Hepatocyte (in vitro differentiated cells): Measurements from ENCODE around the gene LTF. TPM values are rescaled to one million over a fixed set of nuclear protein-coding genes. Genes with fewer than 3 reads are reported as not detected.

Experiments
- DNase-seq: peaks from one replicate; pipeline ENCODE4 v3.0.0-alpha.2; 2016; ENCODE audit warnings: low spot score
- H2AFZ ChIP-seq: fragments of 200-600 bp; sonication (generic); 2 replicates; pipeline ENCODE4 v1.6.0; 2016; ENCODE audit warnings: antibody characterized with exemption, mild to moderate bottlenecking
- H3K27ac ChIP-seq: fragments of 200-600 bp; sonication (generic); 2 replicates; pipeline ENCODE4 v1.5.1; 2016; ENCODE audit warnings: mild to moderate bottlenecking
- H3K27me3 ChIP-seq: fragments of 200-600 bp; sonication (generic); 2 replicates; pipeline ENCODE4 v1.6.1; 2016
- H3K36me3 ChIP-seq: fragments of 200-600 bp; sonication (generic); replicated peaks from 2 replicates; pipeline ENCODE4 v1.5.1; 2016; ENCODE audit warnings: low read depth; ENCODE audit not compliant: insufficient read depth
- H3K4me1 ChIP-seq: fragments of 200-600 bp; sonication (generic); 2 replicates; pipeline ENCODE4 v1.5.1; 2016; ENCODE audit warnings: mild to moderate bottlenecking, moderate library complexity; ENCODE audit not compliant: insufficient read depth
- H3K4me2 ChIP-seq: fragments of 200-600 bp; sonication (generic); 2 replicates; pipeline ENCODE4 v1.6.0; 2016
- H3K4me3 ChIP-seq: fragments of 200-600 bp; sonication (generic); 2 replicates; pipeline ENCODE4 v1.5.1; 2016; ENCODE audit warnings: mild to moderate bottlenecking
- H3K79me2 ChIP-seq: fragments of 200-600 bp; sonication (generic); 2 replicates; pipeline ENCODE4 v1.6.0; 2017; ENCODE audit warnings: mild to moderate bottlenecking
- H3K9me2 ChIP-seq: fragments of 200-600 bp; sonication (generic); replicated peaks from 2 replicates; pipeline ENCODE4 v1.6.0; 2017; ENCODE audit warnings: mild to moderate bottlenecking; ENCODE audit not compliant: insufficient read depth
- H3K9me3 ChIP-seq: fragments of 200-600 bp; sonication (generic); 2 replicates; pipeline ENCODE4 v1.5.1; 2016; ENCODE audit warnings: low read depth, mild to moderate bottlenecking
- H4K20me1 ChIP-seq: fragments of 200-600 bp; sonication (generic); 2 replicates; pipeline ENCODE4 v1.6.0; 2016; ENCODE audit warnings: mild to moderate bottlenecking; ENCODE audit not compliant: insufficient read depth, poor library complexity, severe bottlenecking
- EZH2 ChIP-seq: fragments of 200-600 bp; sonication (generic); IDR thresholded peaks from 2 replicates; pipeline ENCODE4 v1.6.1; 2016; ENCODE audit warnings: antibody characterized with exemption, mild to moderate bottlenecking, borderline replicate concordance
- EZH2phosphoT487 ChIP-seq: fragments of 200-600 bp; sonication (generic); IDR thresholded peaks from one replicate; pipeline ENCODE4 v1.6.1; 2018; ENCODE audit warnings: antibody characterized with exemption, mild to moderate bottlenecking, low read depth, moderate library complexity; ENCODE audit not compliant: unreplicated experiment, severe bottlenecking
- WGBS: methylation state at CpG from one replicate; pipeline ENCODE4 v1.1.6; 2016; ENCODE audit warnings: low lambda C conversion rate; ENCODE audit errors: missing lambda C conversion rate; 5-methylcytosine and 5-hydroxymethylcytosine counted together
- polyA plus RNA-seq: library from polyadenylated mRNA; unstranded; fragments of >200 nt; fragmentation: Nextera tagmentation; extraction: Ambion mirVana; gene quantifications from 2 replicates; pipeline ENCODE4 v1.2.1, GENCODE V29; 2016
- total RNA-seq: library from RNA; depleted of rRNA; stranded (reverse); fragments of >200 nt; gene quantifications from 2 replicates; pipeline ENCODE4 v1.2.3, GENCODE V29; 2014
- TF ChIP-seq, protein P1 (sequence below): fragments of 200-600 bp; sonication (generic); IDR thresholded peaks from 2 replicates; pipeline ENCODE4 v1.5.1; 2016; ENCODE audit warnings: antibody characterized with exemption, mild to moderate bottlenecking; ENCODE audit not compliant: poor library complexity

LTF gene
- total and polyA plus RNA-seq, 2 experiments from 2014 or later, result 1.8 TPM; not detected in 1

DNA sequence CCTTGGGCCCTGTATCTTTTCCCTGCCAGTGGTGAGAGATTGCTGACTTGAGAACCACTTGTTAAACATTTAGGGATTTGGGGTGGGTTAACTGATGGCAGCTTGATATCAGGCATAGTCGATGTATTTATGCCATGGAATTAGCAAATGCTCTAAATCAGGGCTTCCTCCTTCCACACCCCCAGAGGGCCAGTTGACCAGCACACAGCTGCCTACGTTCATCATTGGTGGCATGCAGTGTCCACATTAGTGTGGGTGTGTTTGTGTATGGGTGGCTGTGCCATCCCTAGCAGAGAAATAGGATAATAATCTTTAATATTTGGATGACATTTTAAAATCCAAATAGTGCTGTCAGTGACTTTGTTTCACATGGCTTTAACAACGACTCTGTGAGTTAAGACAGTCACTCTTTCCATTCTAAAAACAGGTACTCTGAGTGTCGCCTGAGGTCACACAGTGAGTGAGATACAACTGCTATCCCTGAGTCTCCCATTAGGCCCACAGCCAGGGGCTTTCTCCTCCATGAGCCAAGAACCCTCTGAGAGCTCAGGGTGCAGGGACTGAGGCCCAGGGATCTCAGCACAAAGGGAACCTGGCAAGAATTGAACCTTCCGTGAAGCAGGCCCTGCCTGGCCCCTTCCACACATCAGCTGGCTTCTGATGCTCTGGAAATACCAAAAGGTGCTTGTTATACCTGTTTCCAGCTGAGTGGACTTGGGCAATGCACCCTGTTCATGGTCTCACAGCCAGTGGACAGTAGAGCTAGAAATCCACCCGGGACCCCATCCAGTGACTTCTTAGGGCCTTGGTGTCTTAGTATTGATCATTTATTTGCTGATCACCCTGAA, 4.3 kb upstream of the LTF start:
- no peak for DNase-seq
- Histone ChIP-seq H3K79me2 (no peaks in the 10 kb centered on the region), H3K36me3 (no peaks in the 10 kb centered on the region), H2AFZ (no peak overlapping the region), H3K4me3 (no peak overlapping the region), H3K9me2 (no peaks in the 10 kb centered on the region), H3K27ac (no peak overlapping the region), H3K4me2 (no peak overlapping the region), H3K4me1 (no peaks in the 10 kb centered on the region), H4K20me1 (no peaks in the 10 kb centered on the region), H3K9me3 (no peaks in the 10 kb centered on the region), H3K27me3 (peaks cover 6% of the 10 kb centered on the region)
- TF ChIP-seq, protein P1, sequence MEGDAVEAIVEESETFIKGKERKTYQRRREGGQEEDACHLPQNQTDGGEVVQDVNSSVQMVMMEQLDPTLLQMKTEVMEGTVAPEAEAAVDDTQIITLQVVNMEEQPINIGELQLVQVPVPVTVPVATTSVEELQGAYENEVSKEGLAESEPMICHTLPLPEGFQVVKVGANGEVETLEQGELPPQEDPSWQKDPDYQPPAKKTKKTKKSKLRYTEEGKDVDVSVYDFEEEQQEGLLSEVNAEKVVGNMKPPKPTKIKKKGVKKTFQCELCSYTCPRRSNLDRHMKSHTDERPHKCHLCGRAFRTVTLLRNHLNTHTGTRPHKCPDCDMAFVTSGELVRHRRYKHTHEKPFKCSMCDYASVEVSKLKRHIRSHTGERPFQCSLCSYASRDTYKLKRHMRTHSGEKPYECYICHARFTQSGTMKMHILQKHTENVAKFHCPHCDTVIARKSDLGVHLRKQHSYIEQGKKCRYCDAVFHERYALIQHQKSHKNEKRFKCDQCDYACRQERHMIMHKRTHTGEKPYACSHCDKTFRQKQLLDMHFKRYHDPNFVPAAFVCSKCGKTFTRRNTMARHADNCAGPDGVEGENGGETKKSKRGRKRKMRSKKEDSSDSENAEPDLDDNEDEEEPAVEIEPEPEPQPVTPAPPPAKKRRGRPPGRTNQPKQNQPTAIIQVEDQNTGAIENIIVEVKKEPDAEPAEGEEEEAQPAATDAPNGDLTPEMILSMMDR, result no peak
- TF ChIP-seq EZH2, result no peak
- TF ChIP-seq EZH2phosphoT487, result no peak
- 88% methylated on average over 6 of the region's 6 CpGs for WGBS

- Histone ChIP-seq H3K27ac (no peak overlapping the region), H3K9me2 (no peaks in the 10 kb centered on the region), H2AFZ (no peak overlapping the region), H3K9me3 (no peaks in the 10 kb centered on the region), H3K36me3 (no peaks in the 10 kb centered on the region), H3K4me2 (no peak overlapping the region), H3K79me2 (no peaks in the 10 kb centered on the region), H3K4me1 (no peaks in the 10 kb centered on the region), H3K4me3 (no peak overlapping the region), H3K27me3 (peaks cover 6% of the 10 kb centered on the region), H4K20me1 (no peaks in the 10 kb centered on the region)
- 98% methylated on average over 3 of the region's 4 CpGs for WGBS
- no peak for DNase-seq
- TF ChIP-seq EZH2 (no peak), EZH2phosphoT487 (no peak)
- TF ChIP-seq, protein P1, result no peak
Measured at GRCh38 chr3:46467562-46467961, 2.9 kb upstream of the LTF start.

GRCh38 chr3:46466871-46467403, 2.2 kb upstream of the LTF start:
- H3K4me2 ChIP-seq, result no peak overlapping the region
- H2AFZ ChIP-seq, result no peak overlapping the region
- no peaks in the 10 kb centered on the region for H3K9me2 ChIP-seq
- H3K9me3 ChIP-seq, result no peaks in the 10 kb centered on the region
- TF ChIP-seq, protein P1, result no peak
- TF ChIP-seq EZH2, result no peak
- no peak for TF ChIP-seq EZH2phosphoT487
- H3K27ac ChIP-seq, result no peak overlapping the region
- peaks cover 6% of the 10 kb centered on the region for H3K27me3 ChIP-seq
- no peak overlapping the region for H3K4me3 ChIP-seq
- no peaks in the 10 kb centered on the region for H4K20me1 ChIP-seq
- no peaks in the 10 kb centered on the region for H3K4me1 ChIP-seq
- DNase-seq, result no peak
- WGBS, result 92% methylated on average over 1 of the region's 1 CpG
- no peaks in the 10 kb centered on the region for H3K36me3 ChIP-seq
- no peaks in the 10 kb centered on the region for H3K79me2 ChIP-seq
